ENCODE data around the gene TSPAN6. TPM values are rescaled to one million over a fixed set of nuclear protein-coding genes. Genes with fewer than 3 reads are reported as not detected.

The TSPAN6 gene
- total and polyA plus RNA-seq, 4 donors = 42.6 to 97.6 (median 54.6) TPM

- Histone ChIP-seq H3K9me3 (ENCODE audit: control insufficient read depth in 4 of 4, low read length in 3 of 4) (no peaks in the 10 kb centered on the region), H3K4me1 (ENCODE audit: control insufficient read depth in 4 of 4, insufficient read depth in 4 of 4, low read length in 3 of 4) (peaks cover 0 to 5% (median 0%) of the 10 kb centered on the region in 4 donors), H3K36me3 (ENCODE audit: control insufficient read depth in 4 of 4, insufficient read depth in 3 of 4, low read depth in 1 of 4, low read length in 3 of 4) (no peaks in the 10 kb centered on the region), H3K4me3 (ENCODE audit: low read depth in 1 of 3, low read length in 3 of 3) (no peak overlapping the region), H3K27me3 (ENCODE audit: control insufficient read depth in 4 of 4, insufficient read depth in 4 of 4, low read length in 3 of 4) (no peaks in the 10 kb centered on the region), H3K27ac (ENCODE audit: low read depth in 1 of 2, low read length in 2 of 2) (no peak overlapping the region), H3K9ac (ENCODE audit: low read depth in 1 of 2, low read length in 2 of 2) (no peak overlapping the region)
- no peak for TF ChIP-seq HNF4A (conservative IDR thresholded peaks at IDR 0.05)
- 69% methylated on average over 2 of the region's 2 CpGs for WGBS
- no peak for DNase-seq (ENCODE audit: low spot score)
Observed at GRCh38 chrX:100663642-100664041, 27.0 kb upstream of the TSPAN6 start.

- Histone ChIP-seq H3K9me3 (ENCODE audit: control insufficient read depth in 4 of 4, low read length in 3 of 4) (no peaks in the 10 kb centered on the region), H3K27ac (ENCODE audit: low read depth in 1 of 2, low read length in 2 of 2) (no peak overlapping the region), H3K4me3 (ENCODE audit: low read depth in 1 of 3, low read length in 3 of 3) (no peak overlapping the region), H3K36me3 (ENCODE audit: control insufficient read depth in 4 of 4, insufficient read depth in 3 of 4, low read depth in 1 of 4, low read length in 3 of 4) (no peaks in the 10 kb centered on the region), H3K9ac (ENCODE audit: low read depth in 1 of 2, low read length in 2 of 2) (no peak overlapping the region), H3K27me3 (ENCODE audit: control insufficient read depth in 4 of 4, insufficient read depth in 4 of 4, low read length in 3 of 4) (no peaks in the 10 kb centered on the region), H3K4me1 (ENCODE audit: control insufficient read depth in 4 of 4, insufficient read depth in 4 of 4, low read length in 3 of 4) (peaks cover 0 to 5% (median 0%) of the 10 kb centered on the region in 4 donors)
- no peak for DNase-seq (ENCODE audit: low spot score)
- 94% methylated on average over 4 of the region's 4 CpGs for WGBS
- TF ChIP-seq REST (IDR thresholded peaks at IDR 0.05) = no peak
- TF ChIP-seq ZBTB33 (IDR thresholded peaks at IDR 0.05) = no peak
Observed at GRCh38 chrX:100662796-100663195, 26.2 kb upstream of the TSPAN6 start.

- Histone ChIP-seq H3K4me1 (ENCODE audit: control insufficient read depth in 4 of 4, insufficient read depth in 4 of 4, low read length in 3 of 4) (peaks cover 0 to 5% (median 0%) of the 10 kb centered on the region in 4 donors), H3K36me3 (ENCODE audit: control insufficient read depth in 4 of 4, insufficient read depth in 3 of 4, low read depth in 1 of 4, low read length in 3 of 4) (no peaks in the 10 kb centered on the region), H3K9me3 (ENCODE audit: control insufficient read depth in 4 of 4, low read length in 3 of 4) (no peaks in the 10 kb centered on the region), H3K27ac (ENCODE audit: low read depth in 1 of 2, low read length in 2 of 2) (no peak overlapping the region), H3K27me3 (ENCODE audit: control insufficient read depth in 4 of 4, insufficient read depth in 4 of 4, low read length in 3 of 4) (no peaks in the 10 kb centered on the region), H3K9ac (ENCODE audit: low read depth in 1 of 2, low read length in 2 of 2) (no peak overlapping the region), H3K4me3 (ENCODE audit: low read depth in 1 of 3, low read length in 3 of 3) (no peak overlapping the region)
- DNase-seq (ENCODE audit: low spot score) = no peak
- 90% methylated on average over 13 of the region's 13 CpGs for WGBS
- no peak for TF ChIP-seq RXRA (IDR thresholded peaks at IDR 0.05)
- TF ChIP-seq JUND (IDR thresholded peaks at IDR 0.05) = no peak
- no peak for TF ChIP-seq FOXA1 (IDR thresholded peaks at IDR 0.05)
- no peak for TF ChIP-seq RAD21 (IDR thresholded peaks at IDR 0.05)
- no peak for TF ChIP-seq MAX (IDR thresholded peaks at IDR 0.05)
- no peak for TF ChIP-seq EGR1 (IDR thresholded peaks at IDR 0.05; ENCODE audit: low read depth in 2 of 2)
- TF ChIP-seq ZBTB33 (IDR thresholded peaks at IDR 0.05) = no peak
- no peak for TF ChIP-seq GABPA (IDR thresholded peaks at IDR 0.05 in 1 of 2, conservative IDR thresholded peaks at IDR 0.05 in 1 of 2)
- no peak for TF ChIP-seq YY1 (IDR thresholded peaks at IDR 0.05)
- TF ChIP-seq REST (IDR thresholded peaks at IDR 0.05) = no peak
- no peak for TF ChIP-seq HNF4A (conservative IDR thresholded peaks at IDR 0.05)
- no peak for TF ChIP-seq NR2F2 (IDR thresholded peaks at IDR 0.05)
- no peak for TF ChIP-seq CTCF (IDR thresholded peaks at IDR 0.05; ENCODE audit: low read depth, low read length, missing input control)
Observed at GRCh38 chrX:100662170-100662569, 25.6 kb upstream of the TSPAN6 start.

Measured in liver (tissue), 9 donors.